Transverse colon (tissue), 4 donors: ENCODE results near the gene VRK2. TPM values are rescaled to one million over a fixed set of nuclear protein-coding genes. Genes with fewer than 3 reads are reported as not detected.
A peak's percentile ranks its signal among the peaks of the same experiment; 100 is the strongest.

ENCODE experiments used
- DNase-seq: peaks from one replicate; pipeline ENCODE4 v3.0.0-alpha.2; 2019
- H3K27ac ChIP-seq, 4 donors: fragments of 200-600 bp; sonication (generic); 2 replicates each; pipeline ENCODE4 v1.5.1; 2016 to 2018; ENCODE audit warnings: inconsistent platforms in 4 of 4
- H3K27me3 ChIP-seq: fragments of 200-600 bp; sonication (generic); 2 replicates; pipeline ENCODE4 v1.5.1; 2017; ENCODE audit warnings: inconsistent platforms
- H3K36me3 ChIP-seq, 4 donors: fragments of 200-600 bp; sonication (generic); 2 replicates each; pipeline ENCODE4 v1.5.1; 2017 to 2019; ENCODE audit warnings: inconsistent platforms in 4 of 4
- H3K4me1 ChIP-seq, 4 donors: fragments of 200-600 bp; sonication (generic); 2 replicates each; pipeline ENCODE4 v1.5.1; 2017 to 2020; ENCODE audit warnings: inconsistent platforms in 4 of 4
- H3K4me3 ChIP-seq, 4 donors: fragments of 200-600 bp; sonication (generic); 1 replicate in 1 of 4; 2 replicates in 3 of 4; pipeline versions ENCODE4 v1.5.1 to v1.6.1; 2017 to 2019; ENCODE audit warnings: inconsistent platforms in 4 of 4
- H3K9me3 ChIP-seq, 2 donors: fragments of 200-600 bp; sonication (generic); 2 replicates each; pipeline ENCODE4 v1.5.1; 2017 to 2019; ENCODE audit warnings: inconsistent platforms in 2 of 2
- CTCF ChIP-seq, 5 experiments: fragments of 200-600 bp in 3 of 5; fragments of 450-650 bp in 2 of 5; sonication (generic) in 3 of 5; IDR thresholded peaks; 1 replicate in 2 of 5; 2 replicates in 3 of 5; pipeline ENCODE4 v1.5.1; 2016 to 2017; ENCODE audit warnings: antibody characterized with exemption in 5 of 5, inconsistent platforms in 3 of 5, mild to moderate bottlenecking in 2 of 5, moderate library complexity in 1 of 5
- EP300 ChIP-seq: sonication (generic); formaldehyde crosslinking; IDR thresholded peaks from one replicate; pipeline ENCODE4 v1.6.1; 2017; ENCODE audit warnings: antibody characterized with exemption, low read depth
- POLR2A ChIP-seq: fragments of 450-650 bp; IDR thresholded peaks from one replicate; pipeline ENCODE4 v1.6.1; 2016; ENCODE audit warnings: antibody characterized with exemption, mild to moderate bottlenecking, moderate library complexity
- POLR2AphosphoS5 ChIP-seq, 3 donors: sonication (generic); formaldehyde crosslinking; IDR thresholded peaks; one replicate each; pipeline ENCODE4 v1.6.1; 2016; ENCODE audit warnings: antibody characterized with exemption in 3 of 3
- WGBS, 2 donors: methylation state at CpG; one replicate each; pipeline ENCODE4 v1.1.5; 2018; ENCODE audit warnings: low coverage in 1 of 2; 5-methylcytosine and 5-hydroxymethylcytosine counted together
- in situ Hi-C, 4 donors: fragments of 200-750 bp; cut with MboI; loops; one replicate each; pipeline versions ENCODE4 v1.15.0 to v1.15.1; 2017; ENCODE audit warnings: low sequenced_read_pairs in 3 of 4, low pct_ligation_motif_present in 1 of 4, low pct_unique_long_range_greater_than_20kb in 1 of 4
- intact Hi-C: fragments of 100-400 bp; cut with DNase I; formaldehyde crosslinking; loops from one replicate; pipeline ENCODE4 v1.15.1; 2023; ENCODE audit warnings: low total_unique reads
- total RNA-seq, 4 donors: library from RNA; depleted of rRNA; stranded (reverse); fragments of >200 nt; gene quantifications; one replicate each; pipeline ENCODE4 v1.1.0, GENCODE V29; 2016

VRK2 gene
- total RNA-seq, 4 donors from 2014 or later: 7.1 to 24.3 (median 15.1) TPM

- Histone ChIP-seq H3K36me3 (no peaks in the 10 kb centered on the region), H3K27me3 (no peaks in the 10 kb centered on the region), H3K4me3 (no peak overlapping the region), H3K27ac (no peak overlapping the region), H3K9me3 (no peaks in the 10 kb centered on the region), H3K4me1 (no peaks in the 10 kb centered on the region)
- no peak for TF ChIP-seq POLR2AphosphoS5 (IDR thresholded peaks at IDR 0.05)
- no peak for TF ChIP-seq EP300
- no peak for TF ChIP-seq POLR2A
- TF ChIP-seq CTCF (IDR thresholded peaks at IDR 0.05): no peak
- intact Hi-C loops (no loop called here), in situ Hi-C loops (no loop called here)
- DNase-seq: no peak
Measured at GRCh38 chr2:58101500-58101899, 54.9 kb downstream of the VRK2 start.

GRCh38 chr2:58106896-58107295 lies 60.3 kb downstream of the VRK2 start:
- H3K4me1 ChIP-seq: peaks cover 0 to 4% (median 0%) of the 10 kb centered on the region in 4 donors
- no peaks in the 10 kb centered on the region for H3K9me3 ChIP-seq
- H3K36me3 ChIP-seq: no peaks in the 10 kb centered on the region
- DNase-seq: no peak
- in situ Hi-C loops: no loop called here
- intact Hi-C loops: no loop called here
- no peak overlapping the region for H3K27ac ChIP-seq
- TF ChIP-seq CTCF (IDR thresholded peaks at IDR 0.05): no peak
- TF ChIP-seq POLR2A: no peak
- no peak for TF ChIP-seq POLR2AphosphoS5 (IDR thresholded peaks at IDR 0.05)
- TF ChIP-seq EP300: no peak
- no peak overlapping the region for H3K4me3 ChIP-seq
- H3K27me3 ChIP-seq: no peaks in the 10 kb centered on the region

- H3K4me3 ChIP-seq: no peak overlapping the region
- in situ Hi-C loops (no loop called here), intact Hi-C loops (no loop called here)
- H3K9me3 ChIP-seq: no peaks in the 10 kb centered on the region
- DNase-seq: no peak
- peaks cover 0 to 9% (median 2%) of the 10 kb centered on the region in 4 donors for H3K4me1 ChIP-seq
- peak overlapping the region in 1 of 4 donors; percentile 20 for H3K27ac ChIP-seq
- WGBS, 2 donors: 77 to 82% methylated on average over 10 of the region's 10 CpGs
- H3K36me3 ChIP-seq: no peaks in the 10 kb centered on the region
- no peaks in the 10 kb centered on the region for H3K27me3 ChIP-seq
- TF ChIP-seq POLR2A (no peak), POLR2AphosphoS5 (IDR thresholded peaks at IDR 0.05) (no peak), EP300 (no peak), CTCF (IDR thresholded peaks at IDR 0.05) (no peak)
Measured at GRCh38 chr2:58107803-58108710, 61.5 kb downstream of the VRK2 start.

GRCh38 chr2:58109481-58109880 lies 62.9 kb downstream of the VRK2 start:
- Histone ChIP-seq H3K4me1 (peaks cover 0 to 14% (median 2%) of the 10 kb centered on the region in 4 donors), H3K27ac (no peak overlapping the region), H3K4me3 (no peak overlapping the region), H3K9me3 (no peaks in the 10 kb centered on the region), H3K27me3 (no peaks in the 10 kb centered on the region), H3K36me3 (no peaks in the 10 kb centered on the region)
- in situ Hi-C loops (no loop called here), intact Hi-C loops (no loop called here)
- WGBS, 2 donors: 92 to 100% methylated on average over 2 of the region's 2 CpGs
- TF ChIP-seq POLR2A (no peak), POLR2AphosphoS5 (IDR thresholded peaks at IDR 0.05) (no peak), EP300 (no peak), CTCF (IDR thresholded peaks at IDR 0.05) (no peak)
- no peak for DNase-seq
